Measurements from ENCODE around the gene PROX2. TPM values are rescaled to one million over a fixed set of nuclear protein-coding genes. Genes with fewer than 3 reads are reported as not detected.
A peak's percentile ranks its signal among the peaks of the same experiment; 100 is the strongest.

The PROX2 gene
- total and polyA plus RNA-seq, 10 donors = 0.06 to 0.43 (median 0.25) TPM; not detected in 6

- Histone ChIP-seq H3K27ac (peak overlapping the region in 3 of 8 donors; percentile 5 to 40 (median 21)), H3K4me1 (peaks cover 4 to 60% (median 32%) of the 10 kb centered on the region in 6 donors), H3K4me3 (no peak overlapping the region), H3K9me3 (no peaks in the 10 kb centered on the region), H3K27me3 (replicated peaks in 1 of 7) (no peaks in the 10 kb centered on the region), H3K36me3 (peaks cover 0 to 20% (median 2%) of the 10 kb centered on the region in 6 donors)
- intact Hi-C loops (cut with DNase I; ENCODE audit: low total_unique reads) = loop anchor here (5.0 kb wide), 1 partner anchor 48 kb away; no protein-coding TSS in a partner anchor
- TF ChIP-seq POLR2A (IDR thresholded peaks at IDR 0.05) = no peak
- TF ChIP-seq, protein P1, sequence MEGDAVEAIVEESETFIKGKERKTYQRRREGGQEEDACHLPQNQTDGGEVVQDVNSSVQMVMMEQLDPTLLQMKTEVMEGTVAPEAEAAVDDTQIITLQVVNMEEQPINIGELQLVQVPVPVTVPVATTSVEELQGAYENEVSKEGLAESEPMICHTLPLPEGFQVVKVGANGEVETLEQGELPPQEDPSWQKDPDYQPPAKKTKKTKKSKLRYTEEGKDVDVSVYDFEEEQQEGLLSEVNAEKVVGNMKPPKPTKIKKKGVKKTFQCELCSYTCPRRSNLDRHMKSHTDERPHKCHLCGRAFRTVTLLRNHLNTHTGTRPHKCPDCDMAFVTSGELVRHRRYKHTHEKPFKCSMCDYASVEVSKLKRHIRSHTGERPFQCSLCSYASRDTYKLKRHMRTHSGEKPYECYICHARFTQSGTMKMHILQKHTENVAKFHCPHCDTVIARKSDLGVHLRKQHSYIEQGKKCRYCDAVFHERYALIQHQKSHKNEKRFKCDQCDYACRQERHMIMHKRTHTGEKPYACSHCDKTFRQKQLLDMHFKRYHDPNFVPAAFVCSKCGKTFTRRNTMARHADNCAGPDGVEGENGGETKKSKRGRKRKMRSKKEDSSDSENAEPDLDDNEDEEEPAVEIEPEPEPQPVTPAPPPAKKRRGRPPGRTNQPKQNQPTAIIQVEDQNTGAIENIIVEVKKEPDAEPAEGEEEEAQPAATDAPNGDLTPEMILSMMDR (IDR thresholded peaks at IDR 0.05 in 8 of 11, conservative IDR thresholded peaks at IDR 0.05 in 3 of 11) = no peak
- no peak for TF ChIP-seq POLR2AphosphoS5 (IDR thresholded peaks at IDR 0.05)
- 76 to 95% (median 92%) methylated on average over 6 to 10 of the region's 10 CpGs for whole genome bisulfite sequencing, 5 donors
- no peak for DNase-seq
Observed at GRCh38 chr14:74909911-74910310, 34.0 kb upstream of the PROX2 start.

- no peaks in the 10 kb centered on the region for H3K9me3 ChIP-seq
- TF ChIP-seq POLR2AphosphoS5 (IDR thresholded peaks at IDR 0.05) = no peak
- TF ChIP-seq, protein P1 (IDR thresholded peaks at IDR 0.05 in 8 of 11, conservative IDR thresholded peaks at IDR 0.05 in 3 of 11) = no peak
- no peak for TF ChIP-seq POLR2A (IDR thresholded peaks at IDR 0.05)
- DNase-seq = no peak
- H3K27ac ChIP-seq = peak overlapping the region in 2 of 8 donors; percentile 21 to 40
- no peaks in the 10 kb centered on the region for H3K27me3 ChIP-seq (replicated peaks in 1 of 7)
- intact Hi-C loops (cut with DNase I; ENCODE audit: low total_unique reads) = loop anchor here (5.0 kb wide), 1 partner anchor 47 kb away; no protein-coding TSS in a partner anchor
- WGBS, 5 donors = 87 to 95% (median 94%) methylated on average over 9 to 14 of the region's 14 CpGs
- no peak overlapping the region for H3K4me3 ChIP-seq
- H3K4me1 ChIP-seq = peaks cover 4 to 60% (median 31%) of the 10 kb centered on the region in 6 donors
- H3K36me3 ChIP-seq = peaks cover 0 to 24% (median 5%) of the 10 kb centered on the region in 6 donors
Observed at GRCh38 chr14:74909501-74909900, 33.6 kb upstream of the PROX2 start.

GRCh38 chr14:74908861-74909341, 33.0 kb upstream of the PROX2 start:
- Histone ChIP-seq H3K27ac (peak overlapping the region in 3 of 8 donors; percentile 21 to 51 (median 29)), H3K27me3 (replicated peaks in 1 of 7) (no peaks in the 10 kb centered on the region), H3K36me3 (peaks cover 0 to 30% (median 9%) of the 10 kb centered on the region in 6 donors), H3K4me3 (no peak overlapping the region), H3K9me3 (no peaks in the 10 kb centered on the region), H3K4me1 (peaks cover 4 to 56% (median 28%) of the 10 kb centered on the region in 6 donors)
- TF ChIP-seq POLR2A (IDR thresholded peaks at IDR 0.05) (no peak), POLR2AphosphoS5 (IDR thresholded peaks at IDR 0.05) (peak; percentile 28 to 33 (median 29))
- intact Hi-C loops (cut with DNase I; ENCODE audit: low total_unique reads) = loop anchor here (5.0 kb wide), 1 partner anchor 47 kb away; no protein-coding TSS in a partner anchor
- DNase-seq = no peak
- WGBS, 5 donors = 58 to 74% (median 68%) methylated on average over 9 of the region's 9 CpGs

- H3K27ac ChIP-seq = peak overlapping the region in 6 of 8 donors; percentile 6 to 60 (median 42)
- intact Hi-C loops (cut with DNase I; ENCODE audit: low total_unique reads) = loop anchor here (5.0 kb wide), 1 partner anchor 45 kb away; no protein-coding TSS in a partner anchor
- H3K4me1 ChIP-seq = peaks cover 4 to 56% (median 28%) of the 10 kb centered on the region in 6 donors
- H3K9me3 ChIP-seq = no peaks in the 10 kb centered on the region
- DNase-seq = no peak
- TF ChIP-seq, protein P1 (IDR thresholded peaks at IDR 0.05 in 8 of 11, conservative IDR thresholded peaks at IDR 0.05 in 3 of 11) = no peak
- TF ChIP-seq POLR2AphosphoS5 (IDR thresholded peaks at IDR 0.05) (no peak), POLR2A (IDR thresholded peaks at IDR 0.05) (no peak)
- H3K4me3 ChIP-seq = no peak overlapping the region
- H3K36me3 ChIP-seq = peaks cover 0 to 41% (median 18%) of the 10 kb centered on the region in 6 donors
- H3K27me3 ChIP-seq (replicated peaks in 1 of 7) = no peaks in the 10 kb centered on the region
- WGBS, 5 donors = 56 to 67% (median 64%) methylated on average over 6 of the region's 6 CpGs
Observed at GRCh38 chr14:74907744-74908143, 31.8 kb upstream of the PROX2 start.

Data from spleen (tissue), 11 donors.